Colonic mucosa (tissue), 4 donors: ENCODE data around the gene ZNF597. TPM values are rescaled to one million over a fixed set of nuclear protein-coding genes. Genes with fewer than 3 reads are reported as not detected.

Experiments used
- DNase-seq: peaks from one replicate; pipeline ENCODE4 v3.0.0-alpha.2; 2020
- H3K27ac ChIP-seq: fragments of 200-600 bp; one replicate; pipeline ENCODE4 v1.8.0; 2021
- H3K27me3 ChIP-seq: fragments of 200-600 bp; one replicate; pipeline ENCODE4 v1.8.0; 2021
- H3K36me3 ChIP-seq: fragments of 200-600 bp; one replicate; pipeline ENCODE4 v1.8.0; 2021
- H3K4me1 ChIP-seq: fragments of 200-600 bp; one replicate; pipeline ENCODE4 v1.8.0; 2021; ENCODE audit warnings: mild to moderate bottlenecking
- H3K4me3 ChIP-seq: fragments of 200-600 bp; one replicate; pipeline ENCODE4 v1.8.0; 2021
- H3K9ac ChIP-seq, 2 donors: one replicate each; pipeline ENCODE4 v1.7.0; 2013; ENCODE audit warnings: control low read depth in 2 of 2, low read depth in 2 of 2, low read length in 2 of 2
- H3K9me3 ChIP-seq: fragments of 200-600 bp; one replicate; pipeline ENCODE4 v1.8.0; 2021
- CTCF ChIP-seq: fragments of 200-600 bp; IDR thresholded peaks from one replicate; pipeline ENCODE4 v1.8.0; 2022; ENCODE audit warnings: antibody characterized with exemption, mild to moderate bottlenecking
- intact Hi-C: fragments of 100-400 bp; cut with DNase I; formaldehyde crosslinking; loops from one replicate; pipeline ENCODE4 v1.14.1; 2022
- microRNA-seq: library from miRNA; unstranded; fragments of <30 nt; microRNA quantifications from one replicate; pipeline ENCODE4, GENCODE V29; 2019
- total RNA-seq, 2 donors: library from RNA; stranded (reverse); fragmentation: NEBNext Ultra II Directional in 1 of 2; extraction: Animal tissue kit (Norgen Biotek cat#: 25700) in 1 of 2; gene quantifications; one replicate each; pipeline ENCODE4 v1.2.1, GENCODE V29; 2021
- donor health status: healthy.
- donor health status: DM: no; HTN: no; CAD: no.
- donor health status: DM: no; HTN: no; CAD: no.

ZNF597 gene
- total RNA-seq, 2 donors from 2014 or later: 1.4 to 1.7 TPM

- H3K36me3 ChIP-seq: peaks cover 20% of the 10 kb centered on the region
Observed at GRCh38 chr16:3383045-3383448, 60.3 kb downstream of the ZNF597 start.

More at GRCh38 chr16:3383045-3383448, 60.3 kb downstream of the ZNF597 start:
- H3K4me3 ChIP-seq: no peak overlapping the region
- intact Hi-C loops: loop anchor here (10.0 kb wide), 1 partner anchor 68 kb away; no protein-coding TSS in a partner anchor
- no peaks in the 10 kb centered on the region for H3K27me3 ChIP-seq
- DNase-seq: no peak
- no peak overlapping the region for H3K9ac ChIP-seq
- TF ChIP-seq CTCF: no peak
- no peaks in the 10 kb centered on the region for H3K4me1 ChIP-seq
- no peak overlapping the region for H3K27ac ChIP-seq
- peaks cover 29% of the 10 kb centered on the region for H3K9me3 ChIP-seq

Small RNAs within 50 kb of the gene (microRNA-seq; reads per million reads assigned to microRNA genes)
- gene MIR6126: not detected

Other genes starting within 250 kb of the ZNF597 start
- gene ZNF200, start 208.3 kb downstream of the ZNF597 start, total RNA-seq: 1 to 10 TPM; 7.1 to 7.2 TPM
- gene MEFV, start 186.9 kb downstream of the ZNF597 start, total RNA-seq: 1 to 10 TPM in 1 of 2 donors, under 1 TPM in 1; 0.57 to 1.1 TPM
- 10 to 100 TPM; 19.5 to 27.2 TPM for gene ZNF263, start 160.0 kb downstream of the ZNF597 start, total RNA-seq
- gene TIGD7, start 138.1 kb downstream of the ZNF597 start, total RNA-seq: 1 to 10 TPM; 2.1 to 3.1 TPM
- 10 to 100 TPM; 14.2 to 20.5 TPM for gene ZNF75A, start 138.0 kb downstream of the ZNF597 start, total RNA-seq
- gene OR2C1, start 87.6 kb downstream of the ZNF597 start, total RNA-seq: not detected
- gene ZSCAN32, start 42.5 kb downstream of the ZNF597 start, total RNA-seq: 1 to 10 TPM; 7.2 to 7.5 TPM
- 1 to 10 TPM; 6.7 to 6.8 TPM for gene ZNF174, start 42.3 kb downstream of the ZNF597 start, total RNA-seq
- 10 to 100 TPM; 56.8 to 68.6 TPM for gene NAA60, start 176 bp upstream of the ZNF597 start, total RNA-seq
- gene C16orf90, start 52.0 kb upstream of the ZNF597 start, total RNA-seq: not detected
- gene CLUAP1, start 57.5 kb upstream of the ZNF597 start, total RNA-seq: 10 to 100 TPM in 1 of 2 donors, 1 to 10 TPM in 1; 7.9 to 10.8 TPM
- gene NLRC3, start 133.9 kb upstream of the ZNF597 start, total RNA-seq: 1 to 10 TPM in 1 of 2 donors, under 1 TPM in 1; 0.93 to 2.0 TPM
- 1 to 10 TPM; 3.5 to 6.3 TPM for gene SLX4, start 168.1 kb upstream of the ZNF597 start, total RNA-seq
- gene DNASE1, start 211.2 kb upstream of the ZNF597 start, total RNA-seq: 10 to 100 TPM; 10.4 to 22.2 TPM